Measurements from ENCODE around the gene KIR2DL4. TPM values are rescaled to one million over a fixed set of nuclear protein-coding genes. Genes with fewer than 3 reads are reported as not detected.
A peak's percentile ranks its signal among the peaks of the same experiment; 100 is the strongest.
"Not testable (repeated sequence)": the region's sequence is repeated elsewhere in the genome, so short reads cannot be mapped to it uniquely, and the experiment has no call there.

KIR2DL4 gene
- under 1 TPM; 0.60 to 0.63 TPM for total RNA-seq

DNA sequence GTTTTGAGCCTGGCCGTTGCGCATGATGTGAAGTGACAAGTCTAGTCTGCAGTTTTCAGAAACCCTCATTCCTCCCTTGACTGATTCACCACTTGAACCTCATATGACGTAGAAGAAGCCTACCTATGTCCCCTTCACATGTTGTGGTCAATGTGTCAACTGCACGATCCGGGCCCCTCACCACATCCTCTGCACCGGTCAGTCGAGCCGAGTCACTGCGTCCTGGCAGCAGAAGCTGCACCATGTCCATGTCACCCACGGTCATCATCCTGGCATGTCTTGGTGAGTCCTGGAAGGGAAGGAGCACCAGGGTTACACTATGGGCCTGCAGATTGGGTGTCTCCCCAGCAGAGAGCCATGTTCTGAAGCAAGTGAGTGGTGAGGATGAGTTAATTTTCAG is at the start of gene KIR2DL4:
Gene KIR2DL4 (plus strand): TSS at position 201 of the 400 bp plus-strand sequence. CDS start 42 bp downstream, at position 243.
- Mint-ChIP-seq H3K9me3 (peaks cover 1 to 3% of the 10 kb centered on the region in 2 donors), H3K27me3 (ENCODE audit: low read depth) (peaks cover 30% of the 10 kb centered on the region), H3K36me3 (ENCODE audit: insufficient read depth in 2 of 2) (peaks cover 0 to 4% of the 10 kb centered on the region in 2 donors), H3K4me3 (no peak within 1 kb of the TSS), H3K4me1 (ENCODE audit: low read depth) (no peaks in the 10 kb centered on the region), H3K27ac (no peak within 1 kb of the TSS)
- ATAC-seq (replicated peaks in 1 of 2) (peak in 1 of 2 donors; percentile 73), DNase-seq (peak in 1 of 2 donors; percentile 28)

DNA sequence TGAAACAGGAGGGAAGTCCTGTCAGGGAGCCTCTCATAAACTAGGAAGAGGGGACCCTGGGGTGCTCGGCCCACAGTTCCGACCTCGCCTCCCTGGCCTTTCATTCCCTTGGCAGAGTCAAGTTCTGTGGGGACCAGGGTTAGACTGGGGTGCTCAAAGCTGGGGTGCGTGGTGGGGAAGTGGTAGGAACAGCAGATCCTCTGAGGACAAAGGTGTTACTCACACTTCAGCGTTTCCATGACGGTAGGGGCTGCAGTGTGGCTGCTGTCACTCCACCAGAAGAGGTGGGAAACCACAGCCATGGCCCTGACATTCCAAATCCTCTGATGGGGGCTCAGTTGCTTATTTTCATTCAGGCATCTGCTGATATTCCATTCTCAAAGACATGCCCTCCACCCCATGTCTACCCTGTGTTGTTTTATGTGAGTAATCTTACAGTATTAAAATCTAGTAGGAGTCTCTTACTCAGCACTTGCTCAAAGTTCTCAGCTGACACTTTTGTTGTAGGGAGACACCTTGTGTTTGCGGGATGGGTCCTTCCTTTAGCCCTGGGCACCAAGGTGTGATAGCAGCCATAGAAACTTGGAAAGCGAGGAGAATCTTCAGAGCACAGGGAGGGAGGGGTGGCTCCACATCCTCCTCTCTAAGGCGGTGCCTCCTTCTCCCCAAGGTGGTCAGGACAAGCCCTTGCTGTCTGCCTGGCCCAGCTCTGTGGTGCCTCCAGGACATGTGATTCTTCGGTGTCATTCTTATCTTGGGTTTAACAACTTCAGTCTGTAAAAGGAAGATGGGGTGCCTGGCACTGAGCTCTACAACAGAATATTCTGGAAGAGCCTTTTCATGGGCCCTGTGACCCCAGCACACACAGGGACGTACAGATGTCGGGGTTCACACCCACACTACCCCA is 47.0 kb upstream of the KIR2DL4 start:
- DNase-seq; H3K4me3 Mint-ChIP-seq; H3K4me1 Mint-ChIP-seq (ENCODE audit: low read depth); H3K36me3 Mint-ChIP-seq (ENCODE audit: insufficient read depth in 2 of 2); H3K27me3 Mint-ChIP-seq (ENCODE audit: low read depth); ATAC-seq (replicated peaks in 1 of 2); H3K9me3 Mint-ChIP-seq; H3K27ac Mint-ChIP-seq: not testable (repeated sequence)

DNA sequence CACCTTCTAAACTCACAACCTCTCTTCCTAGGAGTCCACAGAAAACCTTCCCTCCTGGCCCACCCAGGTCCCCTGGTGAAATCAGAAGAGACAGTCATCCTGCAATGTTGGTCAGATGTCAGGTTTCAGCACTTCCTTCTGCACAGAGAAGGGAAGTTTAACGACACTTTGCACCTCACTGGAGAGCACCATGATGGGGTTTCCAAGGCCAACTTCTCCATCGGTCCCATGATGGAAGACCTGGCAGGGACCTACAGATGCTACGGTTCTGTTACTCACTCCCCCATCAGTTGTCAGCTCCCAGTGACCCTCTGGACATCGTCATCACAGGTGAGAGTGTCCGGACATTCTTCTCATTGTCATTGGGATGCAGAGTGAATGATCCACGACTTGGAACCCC is 44.8 kb upstream of the KIR2DL4 start:
- not testable (repeated sequence) for DNase-seq; H3K27ac Mint-ChIP-seq; H3K4me1 Mint-ChIP-seq (ENCODE audit: low read depth); H3K4me3 Mint-ChIP-seq; H3K36me3 Mint-ChIP-seq (ENCODE audit: insufficient read depth in 2 of 2); H3K27me3 Mint-ChIP-seq (ENCODE audit: low read depth); H3K9me3 Mint-ChIP-seq; ATAC-seq (replicated peaks in 1 of 2)

DNA sequence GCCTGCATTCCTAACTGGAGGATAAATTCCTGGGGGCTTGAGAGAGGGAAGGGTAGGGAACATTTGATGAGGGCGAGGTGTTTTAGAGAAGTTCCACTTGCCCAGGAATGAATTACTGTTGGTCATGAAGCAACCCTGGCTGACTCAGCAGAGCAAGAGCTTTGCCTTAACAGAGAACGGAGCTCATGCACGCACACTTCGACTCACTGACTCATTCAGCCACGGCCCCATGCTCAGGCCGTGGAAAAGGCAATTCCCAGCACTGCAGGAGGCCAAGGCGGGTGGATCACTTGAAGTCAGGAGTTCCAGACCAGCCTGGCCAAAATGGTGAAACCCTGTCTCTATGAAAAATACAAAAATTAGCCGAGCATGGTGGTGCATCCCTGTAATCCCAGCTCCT is 39.2 kb upstream of the KIR2DL4 start:
- H3K4me1 Mint-ChIP-seq (ENCODE audit: low read depth); H3K27me3 Mint-ChIP-seq (ENCODE audit: low read depth); H3K4me3 Mint-ChIP-seq; ATAC-seq (replicated peaks in 1 of 2); H3K9me3 Mint-ChIP-seq; H3K27ac Mint-ChIP-seq; H3K36me3 Mint-ChIP-seq (ENCODE audit: insufficient read depth in 2 of 2); DNase-seq: not testable (repeated sequence)

DNA sequence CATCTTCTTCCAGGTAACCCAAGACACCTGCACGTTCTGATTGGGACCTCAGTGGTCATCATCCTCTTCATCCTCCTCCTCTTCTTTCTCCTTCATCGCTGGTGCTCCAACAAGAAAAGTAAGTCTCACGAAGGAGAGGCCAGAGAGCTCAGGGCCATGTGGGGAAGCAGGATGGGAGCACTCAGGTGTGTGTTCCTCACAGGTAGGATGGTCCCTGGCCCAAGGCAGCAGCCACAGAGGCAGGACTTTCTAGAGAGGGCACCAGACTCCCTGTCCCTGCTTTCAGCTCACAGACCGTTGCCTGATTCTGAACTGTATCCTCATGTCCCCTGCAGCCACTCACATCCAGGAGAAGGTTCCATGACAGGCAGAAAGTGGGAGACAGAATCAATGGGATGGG is 36.9 kb upstream of the KIR2DL4 start:
- H3K9me3 Mint-ChIP-seq; H3K27ac Mint-ChIP-seq; H3K4me1 Mint-ChIP-seq (ENCODE audit: low read depth); H3K4me3 Mint-ChIP-seq; DNase-seq; H3K36me3 Mint-ChIP-seq (ENCODE audit: insufficient read depth in 2 of 2); ATAC-seq (replicated peaks in 1 of 2); H3K27me3 Mint-ChIP-seq (ENCODE audit: low read depth): not testable (repeated sequence)

DNA sequence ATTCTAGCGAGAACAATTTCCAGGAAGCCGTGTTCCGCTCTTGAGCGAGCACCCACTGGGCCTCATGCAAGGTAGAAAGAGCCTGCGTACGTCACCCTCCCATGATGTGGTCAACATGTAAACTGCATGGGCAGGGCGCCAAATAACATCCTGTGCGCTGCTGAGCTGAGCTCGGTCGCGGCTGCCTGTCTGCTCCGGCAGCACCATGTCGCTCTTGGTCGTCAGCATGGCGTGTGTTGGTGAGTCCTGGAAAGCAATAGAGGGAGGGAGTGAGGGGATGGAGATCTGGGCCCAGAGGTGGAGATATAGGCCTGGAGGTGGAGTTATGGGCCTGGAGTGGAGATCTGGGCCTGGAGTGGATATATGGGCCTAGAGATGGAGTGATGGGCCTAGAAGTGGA is 33.8 kb upstream of the KIR2DL4 start, which contains the start of gene KIR2DL1:
Gene KIR2DL1 (plus strand): TSS at position 148 of the 400 bp plus-strand sequence. CDS start 58 bp downstream, at position 206.
- not testable (repeated sequence) for H3K4me1 Mint-ChIP-seq (ENCODE audit: low read depth); ATAC-seq (replicated peaks in 1 of 2); DNase-seq; H3K27ac Mint-ChIP-seq; H3K27me3 Mint-ChIP-seq (ENCODE audit: low read depth); H3K36me3 Mint-ChIP-seq (ENCODE audit: insufficient read depth in 2 of 2); H3K4me3 Mint-ChIP-seq; H3K9me3 Mint-ChIP-seq

DNA sequence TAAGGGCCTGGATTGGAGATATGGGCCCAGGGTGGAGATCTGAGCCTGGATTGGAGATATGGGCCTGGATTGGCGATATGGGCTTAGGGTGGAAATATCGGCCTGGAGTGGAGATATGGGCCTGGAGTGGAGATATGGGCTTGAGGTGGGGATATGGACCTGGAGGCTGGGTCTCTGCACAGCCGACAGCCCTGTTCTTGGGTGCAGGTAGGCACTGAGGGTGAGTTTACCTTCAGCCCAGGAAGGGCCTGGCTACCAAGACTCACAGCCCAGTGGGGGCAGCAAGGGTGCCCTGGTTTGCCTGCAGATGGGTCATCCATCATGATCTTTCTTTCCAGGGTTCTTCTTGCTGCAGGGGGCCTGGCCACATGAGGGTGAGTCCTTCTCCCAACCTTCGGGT is 32.9 kb upstream of the KIR2DL4 start:
- not testable (repeated sequence) for H3K36me3 Mint-ChIP-seq (ENCODE audit: insufficient read depth in 2 of 2); ATAC-seq (replicated peaks in 1 of 2); H3K4me1 Mint-ChIP-seq (ENCODE audit: low read depth); H3K27me3 Mint-ChIP-seq (ENCODE audit: low read depth); DNase-seq; H3K27ac Mint-ChIP-seq; H3K4me3 Mint-ChIP-seq; H3K9me3 Mint-ChIP-seq

DNA sequence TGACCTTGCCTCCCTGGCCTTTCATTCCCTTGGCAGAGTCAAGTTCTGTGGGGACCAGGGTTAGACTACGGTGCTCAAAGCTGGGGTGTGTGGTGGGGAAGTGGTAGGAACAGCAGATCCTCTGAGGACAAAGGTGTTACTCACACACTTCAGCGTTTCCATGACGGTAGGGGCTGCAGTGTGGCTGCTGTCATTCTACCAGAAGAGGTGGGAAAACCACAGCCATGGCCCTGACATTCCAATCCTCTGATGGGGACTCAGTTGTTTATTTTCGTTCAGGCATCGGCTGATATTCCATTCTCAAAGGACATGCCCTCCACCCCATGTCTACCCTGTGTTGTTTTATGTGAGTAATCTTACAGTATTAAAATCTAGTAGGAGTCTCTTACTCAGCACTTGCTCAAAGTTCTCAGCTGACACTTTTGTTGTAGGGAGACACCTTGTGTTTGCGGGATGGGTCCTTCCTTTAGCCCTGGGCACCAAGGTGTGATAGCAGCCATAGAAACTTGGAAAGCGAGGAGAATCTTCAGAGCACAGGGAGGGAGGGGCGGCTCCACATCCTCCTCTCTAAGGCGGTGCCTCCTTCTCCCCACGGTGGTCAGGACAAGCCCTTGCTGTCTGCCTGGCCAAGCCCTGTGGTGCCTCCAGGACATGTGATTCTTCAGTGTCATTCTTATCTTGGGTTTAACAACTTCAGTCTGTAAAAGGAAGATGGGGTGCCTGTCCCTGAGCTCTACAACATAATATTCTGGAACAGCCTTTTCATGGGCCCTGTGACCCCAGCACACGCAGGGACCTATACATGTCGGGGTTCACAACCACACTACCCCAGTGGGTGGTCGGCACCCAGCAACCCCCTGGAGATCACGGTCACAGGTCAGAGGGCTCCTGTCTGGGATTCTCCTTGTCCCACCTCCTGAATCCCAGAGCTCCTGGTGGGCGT is 32.1 kb upstream of the KIR2DL4 start:
- not testable (repeated sequence) for H3K4me3 Mint-ChIP-seq; H3K27ac Mint-ChIP-seq; ATAC-seq (replicated peaks in 1 of 2); DNase-seq; H3K9me3 Mint-ChIP-seq; H3K4me1 Mint-ChIP-seq (ENCODE audit: low read depth); H3K27me3 Mint-ChIP-seq (ENCODE audit: low read depth); H3K36me3 Mint-ChIP-seq (ENCODE audit: insufficient read depth in 2 of 2)

DNA sequence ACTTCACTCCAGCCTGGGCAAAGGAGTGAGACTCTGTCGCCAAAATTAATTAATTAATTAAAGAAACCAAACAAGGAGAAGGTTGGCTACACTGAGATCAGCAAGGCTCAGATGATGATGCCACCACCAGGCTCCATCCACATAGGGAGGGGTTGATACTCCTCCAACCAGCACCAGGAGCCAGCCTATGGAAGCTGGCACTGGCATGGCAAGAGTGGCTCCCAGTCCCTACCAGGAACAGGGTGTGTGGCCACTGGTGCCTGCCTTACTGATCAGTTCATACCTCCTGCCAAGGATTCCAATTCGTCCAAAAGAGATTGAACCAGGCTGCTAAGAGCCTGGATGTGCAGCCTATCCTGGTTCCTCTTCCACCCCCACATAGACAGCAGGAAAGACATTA is 30.7 kb upstream of the KIR2DL4 start:
- ATAC-seq (replicated peaks in 1 of 2); H3K27me3 Mint-ChIP-seq (ENCODE audit: low read depth); H3K4me3 Mint-ChIP-seq; DNase-seq; H3K9me3 Mint-ChIP-seq; H3K36me3 Mint-ChIP-seq (ENCODE audit: insufficient read depth in 2 of 2); H3K4me1 Mint-ChIP-seq (ENCODE audit: low read depth); H3K27ac Mint-ChIP-seq: not testable (repeated sequence)

DNA sequence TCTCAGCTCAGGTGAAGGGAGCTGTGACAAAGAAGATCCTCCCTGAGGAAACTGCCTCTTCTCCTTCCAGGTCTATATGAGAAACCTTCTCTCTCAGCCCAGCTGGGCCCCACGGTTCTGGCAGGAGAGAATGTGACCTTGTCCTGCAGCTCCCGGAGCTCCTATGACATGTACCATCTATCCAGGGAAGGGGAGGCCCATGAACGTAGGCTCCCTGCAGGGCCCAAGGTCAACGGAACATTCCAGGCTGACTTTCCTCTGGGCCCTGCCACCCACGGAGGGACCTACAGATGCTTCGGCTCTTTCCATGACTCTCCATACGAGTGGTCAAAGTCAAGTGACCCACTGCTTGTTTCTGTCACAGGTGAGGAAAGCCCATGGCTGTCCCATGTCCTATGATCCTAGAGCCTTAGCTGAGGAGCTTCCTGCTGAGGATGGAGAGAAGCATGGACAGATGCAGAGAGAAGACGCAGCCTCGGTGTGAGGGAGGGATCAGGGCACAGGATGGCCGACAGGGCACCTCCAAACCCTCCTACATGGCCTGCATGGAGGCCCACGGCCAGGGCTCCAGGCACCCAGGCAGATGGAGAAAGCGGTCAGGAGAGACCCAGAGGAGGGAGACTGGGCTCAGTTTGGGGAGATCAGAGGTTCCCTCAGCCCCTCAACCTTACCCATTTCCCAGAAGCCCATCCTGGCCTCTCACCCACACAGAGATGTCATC is 28.2 kb upstream of the KIR2DL4 start:
- H3K27me3 Mint-ChIP-seq (ENCODE audit: low read depth); H3K27ac Mint-ChIP-seq; H3K9me3 Mint-ChIP-seq; DNase-seq; ATAC-seq (replicated peaks in 1 of 2); H3K4me1 Mint-ChIP-seq (ENCODE audit: low read depth); H3K4me3 Mint-ChIP-seq; H3K36me3 Mint-ChIP-seq (ENCODE audit: insufficient read depth in 2 of 2): not testable (repeated sequence)

DNA sequence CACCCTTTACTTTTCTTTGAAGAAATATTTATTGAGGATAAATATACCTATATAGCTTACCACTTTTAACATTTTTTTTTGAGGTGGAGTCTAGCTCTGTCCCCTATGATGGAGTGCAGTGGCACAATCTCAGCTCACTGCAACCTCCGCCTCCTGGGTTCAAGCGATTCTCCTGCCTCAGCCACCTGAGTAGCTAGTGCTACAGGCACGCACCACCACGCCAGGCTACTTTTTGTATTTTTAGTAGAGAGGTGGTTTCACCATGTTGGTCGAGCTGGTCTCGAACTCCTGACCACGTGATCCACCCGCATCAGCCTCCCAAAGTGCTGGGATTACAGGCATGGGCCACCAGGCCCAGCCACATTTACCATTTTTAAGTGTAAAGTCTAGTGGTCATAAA is 27.6 kb upstream of the KIR2DL4 start:
- H3K4me1 Mint-ChIP-seq (ENCODE audit: low read depth); H3K9me3 Mint-ChIP-seq; DNase-seq; H3K27me3 Mint-ChIP-seq (ENCODE audit: low read depth); H3K27ac Mint-ChIP-seq; H3K36me3 Mint-ChIP-seq (ENCODE audit: insufficient read depth in 2 of 2); H3K4me3 Mint-ChIP-seq; ATAC-seq (replicated peaks in 1 of 2): not testable (repeated sequence)

DNA sequence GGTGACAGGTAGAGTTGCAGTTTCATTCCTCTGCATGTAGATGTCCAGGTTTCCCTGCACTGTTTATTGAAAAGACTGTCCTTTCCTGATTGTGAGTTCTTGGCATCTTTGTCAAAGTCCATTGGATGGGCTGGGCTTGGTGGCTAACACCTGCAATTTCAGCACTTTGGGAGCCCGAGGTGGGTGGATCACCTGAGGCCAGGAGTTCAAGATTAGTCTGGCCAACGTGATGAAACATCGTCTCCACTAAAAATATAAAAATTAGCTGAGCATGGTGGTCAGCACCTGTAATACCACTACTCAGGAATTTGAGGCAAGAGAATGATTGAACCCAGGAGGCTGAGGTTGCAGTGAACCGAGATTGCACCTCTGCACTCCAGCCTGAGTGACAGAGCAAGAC is 25.6 kb upstream of the KIR2DL4 start:
- not testable (repeated sequence) for H3K4me1 Mint-ChIP-seq (ENCODE audit: low read depth); H3K27me3 Mint-ChIP-seq (ENCODE audit: low read depth); H3K9me3 Mint-ChIP-seq; H3K4me3 Mint-ChIP-seq; ATAC-seq (replicated peaks in 1 of 2); H3K36me3 Mint-ChIP-seq (ENCODE audit: insufficient read depth in 2 of 2); DNase-seq; H3K27ac Mint-ChIP-seq
